Esophagus squamous epithelium (tissue), 4 donors: Measurements from ENCODE around the gene PHACTR1.

Experiments
- POLR2A ChIP-seq, 4 donors: fragments of 450-650 bp; IDR thresholded peaks; one replicate each; pipeline ENCODE4 v1.6.1; 2017; ENCODE audit warnings: antibody characterized with exemption in 4 of 4, mild to moderate bottlenecking in 4 of 4, moderate library complexity in 3 of 4
- TF ChIP-seq, protein P1 (sequence below), 6 experiments: fragments of 450-650 bp in 4 of 6; fragments of 200-600 bp in 2 of 6; sonication (generic) in 2 of 6; IDR thresholded peaks; one replicate each; pipeline ENCODE4 v1.5.1; 2016 to 2019; ENCODE audit warnings: antibody characterized with exemption in 6 of 6, mild to moderate bottlenecking in 4 of 6, moderate library complexity in 4 of 6

DNA sequence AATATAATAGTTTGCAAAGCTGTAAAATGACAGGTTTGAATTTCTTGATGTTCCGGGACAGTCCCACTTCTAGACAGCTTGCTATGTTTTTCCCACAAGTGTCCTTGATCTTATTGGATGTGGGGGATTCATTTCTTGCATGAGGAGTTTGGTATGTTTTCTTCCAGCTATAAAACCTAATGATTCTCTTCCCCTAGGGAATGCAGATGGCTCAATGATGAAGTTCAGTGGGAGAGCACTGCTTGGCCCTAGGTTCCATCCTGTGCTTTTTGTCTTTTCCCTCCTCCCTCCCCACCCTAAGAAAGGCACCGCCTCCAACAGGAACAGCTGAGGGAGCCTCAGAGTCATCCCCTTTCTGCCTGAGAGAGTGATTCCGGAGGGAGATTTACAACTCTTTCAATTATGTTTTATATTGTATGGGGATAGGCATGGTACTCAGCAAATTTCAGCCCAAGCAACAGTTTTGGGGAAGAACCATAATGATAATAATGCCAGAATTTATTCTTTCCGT lies 149.2 kb downstream of the PHACTR1 start:
- TF ChIP-seq, protein P1, sequence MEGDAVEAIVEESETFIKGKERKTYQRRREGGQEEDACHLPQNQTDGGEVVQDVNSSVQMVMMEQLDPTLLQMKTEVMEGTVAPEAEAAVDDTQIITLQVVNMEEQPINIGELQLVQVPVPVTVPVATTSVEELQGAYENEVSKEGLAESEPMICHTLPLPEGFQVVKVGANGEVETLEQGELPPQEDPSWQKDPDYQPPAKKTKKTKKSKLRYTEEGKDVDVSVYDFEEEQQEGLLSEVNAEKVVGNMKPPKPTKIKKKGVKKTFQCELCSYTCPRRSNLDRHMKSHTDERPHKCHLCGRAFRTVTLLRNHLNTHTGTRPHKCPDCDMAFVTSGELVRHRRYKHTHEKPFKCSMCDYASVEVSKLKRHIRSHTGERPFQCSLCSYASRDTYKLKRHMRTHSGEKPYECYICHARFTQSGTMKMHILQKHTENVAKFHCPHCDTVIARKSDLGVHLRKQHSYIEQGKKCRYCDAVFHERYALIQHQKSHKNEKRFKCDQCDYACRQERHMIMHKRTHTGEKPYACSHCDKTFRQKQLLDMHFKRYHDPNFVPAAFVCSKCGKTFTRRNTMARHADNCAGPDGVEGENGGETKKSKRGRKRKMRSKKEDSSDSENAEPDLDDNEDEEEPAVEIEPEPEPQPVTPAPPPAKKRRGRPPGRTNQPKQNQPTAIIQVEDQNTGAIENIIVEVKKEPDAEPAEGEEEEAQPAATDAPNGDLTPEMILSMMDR (IDR thresholded peaks at IDR 0.05), result no peak
- no peak for TF ChIP-seq POLR2A (IDR thresholded peaks at IDR 0.05)
